A673 (cell line): ENCODE results near the gene PNMA8A. TPM values are rescaled to one million over a fixed set of nuclear protein-coding genes. Genes with fewer than 3 reads are reported as not detected.

Source experiments
- BruUV-seq: library from RNA; stranded (reverse); fragments of 400-500 nt; replicated peaks from 2 replicates; lab custom pipeline; 2021; lab: Mats Ljungman, UMichigan
- CTCF ChIA-PET: fragments of 300-600 bp; sonication (Branson Sonifier 250); formaldehyde crosslinking; loops from one replicate; lab custom pipeline; 2022; ENCODE audit warnings: antibody characterized with exemption; lab: Charles Lee
- POLR2A ChIA-PET: fragments of 300-600 bp; sonication (Branson Sonifier 250); formaldehyde crosslinking; loops from one replicate; lab custom pipeline; 2022; ENCODE audit warnings: antibody characterized with exemption; ENCODE audit not compliant: low non-redundant PET; lab: Charles Lee
- DNase-seq: peaks from one replicate; pipeline ENCODE4 v3.0.0-alpha.2; 2015; ENCODE audit warnings: low spot score
- H3K27ac ChIP-seq: fragments of 200-600 bp; sonication (generic); 2 replicates; pipeline ENCODE4 v1.5.1; 2016; ENCODE audit warnings: mixed run types, low read depth, mild to moderate bottlenecking, mixed read lengths, antibody characterized with exemption, low read length; ENCODE audit not compliant: poor library complexity, severe bottlenecking
- H3K27me3 ChIP-seq: fragments of 200-600 bp; sonication (generic); replicated peaks from 2 replicates; pipeline ENCODE4 v1.6.1; 2017; ENCODE audit warnings: mixed run types, low read depth, mild to moderate bottlenecking, mixed read lengths, antibody characterized with exemption, low read length; ENCODE audit not compliant: insufficient read depth, poor library complexity
- H3K36me3 ChIP-seq: fragments of 200-600 bp; sonication (generic); 2 replicates; pipeline ENCODE4 v1.6.1; 2016; ENCODE audit warnings: mixed run types, mild to moderate bottlenecking, mixed read lengths, antibody characterized with exemption, low read length; ENCODE audit not compliant: insufficient read depth, poor library complexity, severe bottlenecking
- H3K4me1 ChIP-seq: fragments of 200-600 bp; sonication (generic); 2 replicates; pipeline ENCODE4 v1.6.1; 2017; ENCODE audit warnings: mixed run types, mild to moderate bottlenecking, mixed read lengths, antibody characterized with exemption, low read length; ENCODE audit not compliant: insufficient read depth, poor library complexity, severe bottlenecking
- H3K4me3 ChIP-seq: fragments of 200-600 bp; sonication (generic); 2 replicates; pipeline ENCODE4 v1.5.1; 2016; ENCODE audit warnings: low read depth, mixed run types, mild to moderate bottlenecking, mixed read lengths, low read length; ENCODE audit not compliant: poor library complexity, severe bottlenecking
- H3K9me3 ChIP-seq: fragments of 200-600 bp; sonication (generic); 2 replicates; pipeline ENCODE4 v1.6.1; 2016; ENCODE audit warnings: mixed run types, low read depth, mild to moderate bottlenecking, mixed read lengths, antibody characterized with exemption, low read length; ENCODE audit not compliant: poor library complexity, severe bottlenecking
- EZH2 ChIP-seq: fragments of 200-600 bp; sonication (generic); IDR thresholded peaks from 2 replicates; pipeline ENCODE4 v1.6.1; 2017; ENCODE audit warnings: borderline replicate concordance, low read depth, mild to moderate bottlenecking, mixed read lengths, antibody characterized with exemption, low read length; ENCODE audit not compliant: poor library complexity, severe bottlenecking
- intact Hi-C: fragments of 100-400 bp; cut with micrococcal nuclease; formaldehyde crosslinking; loops from one replicate; pipeline ENCODE4 v1.10.0; 2022; ENCODE audit not compliant: unreplicated experiment
- total RNA-seq: library from RNA; stranded (reverse); gene quantifications from 2 replicates; pipeline ENCODE4 v1.2.3, GENCODE V29; 2021
- TF ChIP-seq, protein P1 (sequence below): fragments of 300-800, 200-600 bp; sonication (generic); conservative IDR thresholded peaks from 2 replicates; pipeline ENCODE4 v1.5.1; 2017; ENCODE audit warnings: low read depth, mild to moderate bottlenecking, antibody characterized with exemption, low read length, moderate library complexity, mixed read lengths

The PNMA8A gene
- total RNA-seq, 1 experiment from 2014 or later, result 12.8 TPM

GRCh38 chr19:46447824-46448223 lies 23.5 kb downstream of the PNMA8A start:
- H3K9me3 ChIP-seq, result peaks cover 4% of the 10 kb centered on the region
- TF ChIP-seq EZH2, result no peak
- TF ChIP-seq, protein P1, sequence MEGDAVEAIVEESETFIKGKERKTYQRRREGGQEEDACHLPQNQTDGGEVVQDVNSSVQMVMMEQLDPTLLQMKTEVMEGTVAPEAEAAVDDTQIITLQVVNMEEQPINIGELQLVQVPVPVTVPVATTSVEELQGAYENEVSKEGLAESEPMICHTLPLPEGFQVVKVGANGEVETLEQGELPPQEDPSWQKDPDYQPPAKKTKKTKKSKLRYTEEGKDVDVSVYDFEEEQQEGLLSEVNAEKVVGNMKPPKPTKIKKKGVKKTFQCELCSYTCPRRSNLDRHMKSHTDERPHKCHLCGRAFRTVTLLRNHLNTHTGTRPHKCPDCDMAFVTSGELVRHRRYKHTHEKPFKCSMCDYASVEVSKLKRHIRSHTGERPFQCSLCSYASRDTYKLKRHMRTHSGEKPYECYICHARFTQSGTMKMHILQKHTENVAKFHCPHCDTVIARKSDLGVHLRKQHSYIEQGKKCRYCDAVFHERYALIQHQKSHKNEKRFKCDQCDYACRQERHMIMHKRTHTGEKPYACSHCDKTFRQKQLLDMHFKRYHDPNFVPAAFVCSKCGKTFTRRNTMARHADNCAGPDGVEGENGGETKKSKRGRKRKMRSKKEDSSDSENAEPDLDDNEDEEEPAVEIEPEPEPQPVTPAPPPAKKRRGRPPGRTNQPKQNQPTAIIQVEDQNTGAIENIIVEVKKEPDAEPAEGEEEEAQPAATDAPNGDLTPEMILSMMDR, result no peak
- H3K27me3 ChIP-seq, result no peaks in the 10 kb centered on the region
- H3K36me3 ChIP-seq, result no peaks in the 10 kb centered on the region
- ChIA-PET POLR2A (interaction anchor here (0.7 kb wide), 1 partner anchor 34 kb away, joined by 4 read pairs; no protein-coding TSS in a partner anchor), CTCF (no interaction called here)
- H3K27ac ChIP-seq, result no peak overlapping the region
- no peak overlapping the region for H3K4me3 ChIP-seq
- no TSS peak for BruUV-seq
- intact Hi-C loops, result no loop called here
- no peak for DNase-seq
- peaks cover 4% of the 10 kb centered on the region for H3K4me1 ChIP-seq

- no peak overlapping the region for H3K27ac ChIP-seq
- intact Hi-C loops, result no loop called here
- TF ChIP-seq EZH2, result no peak
- TF ChIP-seq, protein P1, result no peak
- BruUV-seq, result no TSS peak
- no peak overlapping the region for H3K4me3 ChIP-seq
- H3K27me3 ChIP-seq, result no peaks in the 10 kb centered on the region
- no peak for DNase-seq
- H3K9me3 ChIP-seq, result peaks cover 4% of the 10 kb centered on the region
- ChIA-PET POLR2A (no interaction called here), CTCF (no interaction called here)
- H3K36me3 ChIP-seq, result no peaks in the 10 kb centered on the region
- peaks cover 4% of the 10 kb centered on the region for H3K4me1 ChIP-seq
Observed at GRCh38 chr19:46447006-46447405, 24.4 kb downstream of the PNMA8A start.

- Histone ChIP-seq H3K27me3 (no peaks in the 10 kb centered on the region), H3K36me3 (no peaks in the 10 kb centered on the region), H3K4me1 (peaks cover 4% of the 10 kb centered on the region), H3K27ac (no peak overlapping the region), H3K9me3 (peaks cover 4% of the 10 kb centered on the region), H3K4me3 (no peak overlapping the region)
- no peak for DNase-seq
- POLR2A ChIA-PET, result no interaction called here
- TF ChIP-seq, protein P1, result no peak
- TF ChIP-seq EZH2, result no peak
- CTCF ChIA-PET, result no interaction called here
- BruUV-seq, result no TSS peak
- intact Hi-C loops, result no loop called here
Observed at GRCh38 chr19:46446021-46446420, 25.3 kb downstream of the PNMA8A start.
